ENCODE data around the gene ARHGAP30. TPM values are rescaled to one million over a fixed set of nuclear protein-coding genes. Genes with fewer than 3 reads are reported as not detected.
"Not testable (repeated sequence)": the region's sequence is repeated elsewhere in the genome, so short reads cannot be mapped to it uniquely, and the experiment has no call there.

Gene ARHGAP30
- total and polyA plus RNA-seq, 4 donors: 10.5 to 66.3 (median 33.8) TPM

DNA sequence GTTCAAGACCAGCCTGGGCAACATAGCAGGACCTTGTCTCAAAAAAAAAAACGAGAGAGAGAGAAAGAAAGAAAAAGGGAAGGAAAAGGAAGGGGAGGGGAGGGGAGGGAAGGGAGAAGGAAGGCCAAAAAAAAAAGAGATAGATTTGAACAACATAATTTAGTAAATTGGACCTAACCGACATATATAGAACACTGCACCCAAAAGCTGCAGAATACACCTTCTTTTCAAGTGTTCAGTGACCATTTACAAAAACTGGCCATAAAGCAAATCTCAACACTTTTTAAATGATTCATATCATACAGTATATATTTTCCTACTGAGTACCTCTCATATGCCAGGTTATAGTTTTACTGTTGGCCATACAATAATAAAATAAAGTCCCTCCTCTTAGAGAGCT, 37.8 kb downstream of the ARHGAP30 start:
- Histone ChIP-seq H3K27me3 (ENCODE audit: control insufficient read depth in 3 of 3, insufficient read depth in 3 of 3, low read length in 2 of 3) (no peaks in the 10 kb centered on the region), H3K36me3 (ENCODE audit: control insufficient read depth in 4 of 4, insufficient read depth in 4 of 4, low read length in 4 of 4) (no peaks in the 10 kb centered on the region), H3K4me3 (no peak overlapping the region), H3K9ac (ENCODE audit: insufficient read depth in 1 of 2, low read length in 2 of 2) (no peak overlapping the region), H3K27ac (ENCODE audit: low read depth in 1 of 2, low read length in 1 of 2) (no peak overlapping the region), H3K9me3 (ENCODE audit: control insufficient read depth in 4 of 4, insufficient read depth in 3 of 4, low read length in 3 of 4) (no peaks in the 10 kb centered on the region), H3K4me1 (ENCODE audit: control insufficient read depth in 5 of 5, insufficient read depth in 5 of 5, low read length in 5 of 5) (peaks cover 0 to 3% (median 0%) of the 10 kb centered on the region in 5 donors)
- WGBS, 2 donors: 42 to 63% methylated on average over 2 of the region's 2 CpGs
- no peak for DNase-seq
- TF ChIP-seq, protein P1, sequence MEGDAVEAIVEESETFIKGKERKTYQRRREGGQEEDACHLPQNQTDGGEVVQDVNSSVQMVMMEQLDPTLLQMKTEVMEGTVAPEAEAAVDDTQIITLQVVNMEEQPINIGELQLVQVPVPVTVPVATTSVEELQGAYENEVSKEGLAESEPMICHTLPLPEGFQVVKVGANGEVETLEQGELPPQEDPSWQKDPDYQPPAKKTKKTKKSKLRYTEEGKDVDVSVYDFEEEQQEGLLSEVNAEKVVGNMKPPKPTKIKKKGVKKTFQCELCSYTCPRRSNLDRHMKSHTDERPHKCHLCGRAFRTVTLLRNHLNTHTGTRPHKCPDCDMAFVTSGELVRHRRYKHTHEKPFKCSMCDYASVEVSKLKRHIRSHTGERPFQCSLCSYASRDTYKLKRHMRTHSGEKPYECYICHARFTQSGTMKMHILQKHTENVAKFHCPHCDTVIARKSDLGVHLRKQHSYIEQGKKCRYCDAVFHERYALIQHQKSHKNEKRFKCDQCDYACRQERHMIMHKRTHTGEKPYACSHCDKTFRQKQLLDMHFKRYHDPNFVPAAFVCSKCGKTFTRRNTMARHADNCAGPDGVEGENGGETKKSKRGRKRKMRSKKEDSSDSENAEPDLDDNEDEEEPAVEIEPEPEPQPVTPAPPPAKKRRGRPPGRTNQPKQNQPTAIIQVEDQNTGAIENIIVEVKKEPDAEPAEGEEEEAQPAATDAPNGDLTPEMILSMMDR (IDR thresholded peaks at IDR 0.05; ENCODE audit: control extremely low read depth, extremely low read depth): no peak
- ATAC-seq (ENCODE audit: insufficient read depth, low FRiP score): no peak

DNA sequence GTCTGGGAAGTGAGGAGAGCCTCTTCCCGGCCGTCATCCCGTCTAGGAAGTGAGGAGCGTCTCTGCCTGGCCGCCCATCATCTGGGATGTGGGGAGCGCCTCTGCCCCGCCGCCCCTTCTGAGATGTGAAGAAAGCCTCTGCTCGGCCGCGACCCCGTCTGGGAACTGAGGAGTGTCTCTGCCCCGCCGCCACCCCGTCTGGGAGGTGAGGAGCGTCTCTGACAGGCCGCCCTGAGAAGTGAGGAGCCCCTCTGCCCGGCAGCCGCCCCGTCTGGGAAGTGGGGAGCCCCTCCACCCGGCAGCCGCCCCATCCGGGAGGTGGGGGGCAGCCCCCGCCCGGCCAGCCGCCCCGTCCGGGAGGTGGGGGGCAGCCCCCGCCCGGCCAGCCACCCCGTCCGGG, 40.2 kb downstream of the ARHGAP30 start:
- DNase-seq; H3K36me3 ChIP-seq (ENCODE audit: control insufficient read depth in 4 of 4, insufficient read depth in 4 of 4, low read length in 4 of 4); H3K9me3 ChIP-seq (ENCODE audit: control insufficient read depth in 4 of 4, insufficient read depth in 3 of 4, low read length in 3 of 4); H3K27ac ChIP-seq (ENCODE audit: low read depth in 1 of 2, low read length in 1 of 2); ATAC-seq (ENCODE audit: insufficient read depth, low FRiP score); H3K27me3 ChIP-seq (ENCODE audit: control insufficient read depth in 3 of 3, insufficient read depth in 3 of 3, low read length in 2 of 3); H3K4me1 ChIP-seq (ENCODE audit: control insufficient read depth in 5 of 5, insufficient read depth in 5 of 5, low read length in 5 of 5); H3K4me3 ChIP-seq; H3K9ac ChIP-seq (ENCODE audit: insufficient read depth in 1 of 2, low read length in 2 of 2): not testable (repeated sequence)
- WGBS, 2 donors: 97 to 98% methylated on average over 19 to 32 of the region's 32 CpGs

DNA sequence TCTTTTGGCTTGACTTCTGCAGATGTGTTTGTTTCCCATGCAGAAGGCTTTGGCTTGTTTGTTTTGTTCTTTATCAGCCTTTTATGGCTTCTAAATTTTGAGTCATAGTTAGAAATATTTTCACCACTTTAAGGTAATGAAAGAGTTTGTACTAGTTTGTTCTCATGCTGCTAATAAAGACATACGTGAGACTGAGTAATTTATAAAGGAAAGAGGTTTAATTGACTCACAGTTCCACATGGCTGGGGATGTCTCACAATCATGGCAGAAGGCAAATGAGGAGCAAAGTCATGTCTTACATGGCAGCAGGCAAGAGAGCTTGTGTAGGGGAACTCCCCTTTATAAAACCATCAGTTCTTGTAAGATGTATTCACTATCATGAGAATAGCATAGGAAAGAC, 42.7 kb downstream of the ARHGAP30 start:
- 53 to 80% methylated on average over 1 of the region's 1 CpG for WGBS, 2 donors
- not testable (repeated sequence) for H3K4me1 ChIP-seq (ENCODE audit: control insufficient read depth in 5 of 5, insufficient read depth in 5 of 5, low read length in 5 of 5); H3K27ac ChIP-seq (ENCODE audit: low read depth in 1 of 2, low read length in 1 of 2); H3K9ac ChIP-seq (ENCODE audit: insufficient read depth in 1 of 2, low read length in 2 of 2); ATAC-seq (ENCODE audit: insufficient read depth, low FRiP score); H3K36me3 ChIP-seq (ENCODE audit: control insufficient read depth in 4 of 4, insufficient read depth in 4 of 4, low read length in 4 of 4); H3K27me3 ChIP-seq (ENCODE audit: control insufficient read depth in 3 of 3, insufficient read depth in 3 of 3, low read length in 2 of 3); H3K4me3 ChIP-seq; DNase-seq; H3K9me3 ChIP-seq (ENCODE audit: control insufficient read depth in 4 of 4, insufficient read depth in 3 of 4, low read length in 3 of 4)

DNA sequence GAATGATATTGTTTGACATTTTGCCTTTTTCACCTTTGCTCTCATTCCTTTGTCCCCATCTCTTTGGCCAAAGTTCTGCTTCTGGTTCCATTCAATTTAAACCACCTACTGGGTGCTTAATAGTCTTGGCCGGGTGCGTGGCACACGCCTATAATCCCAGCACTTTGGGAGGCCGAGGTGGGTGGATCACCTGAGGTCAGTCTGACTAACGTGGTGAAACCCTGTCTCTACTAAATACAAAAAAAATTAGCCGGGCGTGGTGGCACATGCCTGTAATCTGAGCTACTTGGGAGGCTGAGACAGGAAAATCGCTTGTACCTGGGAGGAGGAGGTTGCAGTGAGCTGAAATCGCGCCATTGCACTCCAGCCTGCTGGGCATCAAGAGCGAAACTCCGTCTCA, 47.3 kb downstream of the ARHGAP30 start:
- not testable (repeated sequence) for H3K36me3 ChIP-seq (ENCODE audit: control insufficient read depth in 4 of 4, insufficient read depth in 4 of 4, low read length in 4 of 4); H3K9ac ChIP-seq (ENCODE audit: insufficient read depth in 1 of 2, low read length in 2 of 2); DNase-seq; H3K9me3 ChIP-seq (ENCODE audit: control insufficient read depth in 4 of 4, insufficient read depth in 3 of 4, low read length in 3 of 4); H3K4me3 ChIP-seq; ATAC-seq (ENCODE audit: insufficient read depth, low FRiP score); H3K27ac ChIP-seq (ENCODE audit: low read depth in 1 of 2, low read length in 1 of 2)
- Histone ChIP-seq H3K4me1 (ENCODE audit: control insufficient read depth in 5 of 5, insufficient read depth in 5 of 5, low read length in 5 of 5) (peaks cover 0 to 13% (median 8%) of the 10 kb centered on the region in 5 donors), H3K27me3 (ENCODE audit: control insufficient read depth in 3 of 3, insufficient read depth in 3 of 3, low read length in 2 of 3) (peaks cover 0 to 22% (median 21%) of the 10 kb centered on the region in 3 donors)
- 91 to 95% methylated on average over 12 of the region's 12 CpGs for WGBS, 2 donors

DNA sequence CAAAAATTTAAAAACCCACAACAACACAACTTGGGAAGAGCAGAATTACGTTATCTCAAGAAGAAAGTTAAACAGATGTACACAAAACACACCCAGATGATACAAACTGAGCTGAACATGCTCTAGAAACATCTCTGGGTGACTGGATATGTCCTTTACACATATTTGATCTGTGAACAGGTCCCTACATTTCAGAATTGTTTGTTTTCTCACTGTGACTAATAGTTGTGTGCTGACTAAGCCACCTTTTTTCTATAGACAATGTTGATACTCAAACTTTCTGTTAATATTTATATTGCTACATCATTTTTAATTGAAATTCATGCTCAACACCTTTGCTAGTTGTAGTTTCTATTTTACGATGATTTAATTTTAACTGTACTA, 47.7 kb downstream of the ARHGAP30 start:
- Histone ChIP-seq H3K27me3 (ENCODE audit: control insufficient read depth in 3 of 3, insufficient read depth in 3 of 3, low read length in 2 of 3) (peaks cover 0 to 22% (median 21%) of the 10 kb centered on the region in 3 donors), H3K27ac (ENCODE audit: low read depth in 1 of 2, low read length in 1 of 2) (peak overlapping the region in 1 of 2 donors; percentile 15), H3K4me1 (ENCODE audit: control insufficient read depth in 5 of 5, insufficient read depth in 5 of 5, low read length in 5 of 5) (peaks cover 0 to 13% (median 8%) of the 10 kb centered on the region in 5 donors), H3K9ac (ENCODE audit: insufficient read depth in 1 of 2, low read length in 2 of 2) (no peak overlapping the region), H3K36me3 (ENCODE audit: control insufficient read depth in 4 of 4, insufficient read depth in 4 of 4, low read length in 4 of 4) (no peaks in the 10 kb centered on the region), H3K4me3 (no peak overlapping the region), H3K9me3 (ENCODE audit: control insufficient read depth in 4 of 4, insufficient read depth in 3 of 4, low read length in 3 of 4) (no peaks in the 10 kb centered on the region)
- DNase-seq: no peak
- TF ChIP-seq, protein P1 (IDR thresholded peaks at IDR 0.05; ENCODE audit: control extremely low read depth, extremely low read depth): no peak
- 63 to 86% methylated on average over 2 of the region's 2 CpGs for WGBS, 2 donors
- no peak for ATAC-seq (ENCODE audit: insufficient read depth, low FRiP score)
